Measurements from ENCODE around the gene SRRM3.
"Not testable (repeated sequence)": the region's sequence is repeated elsewhere in the genome, so short reads cannot be mapped to it uniquely, and the experiment has no call there.

- TF ChIP-seq YY1 (IDR thresholded peaks at IDR 0.05; ENCODE audit: insufficient read depth, insufficient read length); SUZ12 (IDR thresholded peaks at IDR 0.05; ENCODE audit: extremely low read depth, insufficient read depth, insufficient read length): not testable (repeated sequence)
These were observed 13.7 kb downstream of the SRRM3 start for GRCh38 chr7:76215349-76215748.
